ENCODE measurements around the gene SAXO1.

SAXO1 gene

GRCh38 chr9:18891946-18892670, 140.9 kb downstream of the SAXO1 start:
- in situ Hi-C loops (cut with MboI; ENCODE audit: low sequenced_read_pairs), result no loop called here
- H3K9me3 ChIP-seq, result peaks cover 6% of the 10 kb centered on the region; the same call in 1 of the 2 replicates
- DNase-seq (ENCODE audit: low spot score in 2 of 2), result no peak
- H3K36me3 ChIP-seq (replicated peaks), result no peaks in the 10 kb centered on the region; the same call in 1 of the 2 replicates
- H3K4me3 ChIP-seq, result no peak overlapping the region
- no peaks in the 10 kb centered on the region for H3K4me1 ChIP-seq
- no peaks in the 10 kb centered on the region for H3K27me3 ChIP-seq (ENCODE audit: low read depth)

GRCh38 chr9:18890372-18890771, 142.6 kb downstream of the SAXO1 start:
- Histone ChIP-seq H3K36me3 (replicated peaks) (no peaks in the 10 kb centered on the region; the same call in 1 of the 2 replicates), H3K9me3 (peaks cover under 1% of the 10 kb centered on the region; the same call in 1 of the 2 replicates), H3K27me3 (ENCODE audit: low read depth) (no peaks in the 10 kb centered on the region), H3K4me3 (no peak overlapping the region), H3K4me1 (no peaks in the 10 kb centered on the region)
- no peak for DNase-seq (ENCODE audit: low spot score in 2 of 2)
- in situ Hi-C loops (cut with MboI; ENCODE audit: low sequenced_read_pairs), result no loop called here

GRCh38 chr9:18889550-18889949, 143.5 kb downstream of the SAXO1 start:
- Histone ChIP-seq H3K27me3 (ENCODE audit: low read depth) (no peaks in the 10 kb centered on the region), H3K4me3 (no peak overlapping the region), H3K36me3 (replicated peaks) (no peaks in the 10 kb centered on the region; the same call in 1 of the 2 replicates), H3K4me1 (no peaks in the 10 kb centered on the region), H3K9me3 (no peaks in the 10 kb centered on the region)
- in situ Hi-C loops (cut with MboI; ENCODE audit: low sequenced_read_pairs), result no loop called here
- no peak for DNase-seq (ENCODE audit: low spot score in 2 of 2)

- Histone ChIP-seq H3K4me3 (no peak overlapping the region), H3K36me3 (replicated peaks) (no peaks in the 10 kb centered on the region; the same call in 1 of the 2 replicates), H3K4me1 (no peaks in the 10 kb centered on the region), H3K27me3 (ENCODE audit: low read depth) (no peaks in the 10 kb centered on the region), H3K9me3 (no peaks in the 10 kb centered on the region)
- in situ Hi-C loops (cut with MboI; ENCODE audit: low sequenced_read_pairs), result no loop called here
- DNase-seq (ENCODE audit: low spot score in 2 of 2), result no peak
Observed at GRCh38 chr9:18888290-18888689, 144.7 kb downstream of the SAXO1 start.

- H3K9me3 ChIP-seq, result no peaks in the 10 kb centered on the region
- H3K4me3 ChIP-seq, result no peak overlapping the region
- H3K4me1 ChIP-seq, result no peaks in the 10 kb centered on the region
- H3K36me3 ChIP-seq (replicated peaks), result no peaks in the 10 kb centered on the region; the same call in 1 of the 2 replicates
- no peaks in the 10 kb centered on the region for H3K27me3 ChIP-seq (ENCODE audit: low read depth)
- in situ Hi-C loops (cut with MboI; ENCODE audit: low sequenced_read_pairs), result no loop called here
- no peak for DNase-seq (ENCODE audit: low spot score in 2 of 2)
Observed at GRCh38 chr9:18887546-18887945, 145.5 kb downstream of the SAXO1 start.

- in situ Hi-C loops (cut with MboI; ENCODE audit: low sequenced_read_pairs), result no loop called here
- Histone ChIP-seq H3K9me3 (no peaks in the 10 kb centered on the region), H3K4me3 (no peak overlapping the region), H3K27me3 (ENCODE audit: low read depth) (no peaks in the 10 kb centered on the region), H3K4me1 (no peaks in the 10 kb centered on the region), H3K36me3 (replicated peaks) (no peaks in the 10 kb centered on the region)
- no peak for DNase-seq (ENCODE audit: low spot score in 2 of 2)
Observed at GRCh38 chr9:18881758-18882157, 151.3 kb downstream of the SAXO1 start.

GRCh38 chr9:18877984-18878383, 155.0 kb downstream of the SAXO1 start:
- H3K4me3 ChIP-seq, result no peak overlapping the region
- H3K27me3 ChIP-seq (ENCODE audit: low read depth), result no peaks in the 10 kb centered on the region
- H3K9me3 ChIP-seq, result no peaks in the 10 kb centered on the region
- H3K4me1 ChIP-seq, result no peaks in the 10 kb centered on the region
- no peak for DNase-seq (ENCODE audit: low spot score in 2 of 2)
- in situ Hi-C loops (cut with MboI; ENCODE audit: low sequenced_read_pairs), result no loop called here
- H3K36me3 ChIP-seq (replicated peaks), result no peaks in the 10 kb centered on the region
